Measurements from ENCODE around the gene PEF1. TPM values are rescaled to one million over a fixed set of nuclear protein-coding genes. Genes with fewer than 3 reads are reported as not detected.

The PEF1 gene
- polyA plus RNA-seq, 3 donors, result 36.6 to 81.7 (median 70.7) TPM

DNA sequence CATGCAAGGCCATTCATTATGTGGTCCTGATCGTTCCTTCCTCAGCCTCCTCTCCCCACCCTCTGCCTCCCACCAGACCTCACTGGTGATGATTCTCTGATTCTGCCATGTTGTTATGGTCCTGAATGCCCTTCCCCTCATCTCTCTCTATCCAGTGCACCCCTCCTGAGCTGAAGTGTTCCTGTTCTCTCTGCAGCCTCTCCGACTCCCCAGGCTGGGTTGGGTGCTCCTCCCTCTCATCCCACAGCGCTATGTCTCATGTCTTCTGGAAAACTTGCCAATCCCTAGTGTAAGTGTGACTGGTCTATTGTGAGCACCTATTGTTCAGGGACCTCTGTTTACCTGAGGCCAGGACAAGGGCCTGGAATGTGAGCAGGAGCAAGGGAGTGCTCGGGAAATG is 11.1 kb upstream of the PEF1 start:
- Histone ChIP-seq H3K79me2 (ENCODE audit: insufficient read depth, low read length) (no peaks in the 10 kb centered on the region), H3K9ac (ENCODE audit: insufficient read depth, low read length, poor library complexity, severe bottlenecking) (no peak overlapping the region), H3K27me3 (ENCODE audit: control insufficient read depth in 2 of 2, insufficient read depth in 2 of 2, low read length in 2 of 2) (no peaks in the 10 kb centered on the region), H4K20me1 (ENCODE audit: insufficient read depth, low read length) (no peaks in the 10 kb centered on the region), H3K9me3 (replicated peaks in 1 of 2; ENCODE audit: control insufficient read depth in 1 of 2, insufficient read depth in 1 of 2, low read length in 2 of 2) (no peaks in the 10 kb centered on the region), H3K36me3 (replicated peaks in 1 of 2; ENCODE audit: control insufficient read depth in 1 of 2, insufficient read depth in 2 of 2, low read length in 2 of 2) (no peaks in the 10 kb centered on the region), H3K27ac (ENCODE audit: low read depth in 1 of 2, low read length in 2 of 2) (no peak overlapping the region), H3K4me1 (ENCODE audit: control insufficient read depth in 1 of 2, insufficient read depth in 2 of 2, low read length in 2 of 2) (peaks cover 17 to 23% of the 10 kb centered on the region in 2 donors), H3K4me3 (replicated peaks in 1 of 3; ENCODE audit: low read depth in 2 of 3, low read length in 3 of 3) (no peak overlapping the region), H2AFZ (ENCODE audit: insufficient read depth, low read depth, low read length, poor library complexity, severe bottlenecking) (no peak overlapping the region), H3K4me2 (replicated peaks; ENCODE audit: extremely low read depth, low read length, poor library complexity, severe bottlenecking) (no peak overlapping the region)
- H3K36me3 Mint-ChIP-seq, result no peaks in the 10 kb centered on the region
- intact Hi-C loops (cut with micrococcal nuclease), result no loop called here
- H3K4me1 Mint-ChIP-seq, result peaks cover 21% of the 10 kb centered on the region
- no peak for DNase-seq
- H3K4me3 Mint-ChIP-seq, result no peak overlapping the region
- no peak overlapping the region for H3K27ac Mint-ChIP-seq
- TF ChIP-seq, protein P1, sequence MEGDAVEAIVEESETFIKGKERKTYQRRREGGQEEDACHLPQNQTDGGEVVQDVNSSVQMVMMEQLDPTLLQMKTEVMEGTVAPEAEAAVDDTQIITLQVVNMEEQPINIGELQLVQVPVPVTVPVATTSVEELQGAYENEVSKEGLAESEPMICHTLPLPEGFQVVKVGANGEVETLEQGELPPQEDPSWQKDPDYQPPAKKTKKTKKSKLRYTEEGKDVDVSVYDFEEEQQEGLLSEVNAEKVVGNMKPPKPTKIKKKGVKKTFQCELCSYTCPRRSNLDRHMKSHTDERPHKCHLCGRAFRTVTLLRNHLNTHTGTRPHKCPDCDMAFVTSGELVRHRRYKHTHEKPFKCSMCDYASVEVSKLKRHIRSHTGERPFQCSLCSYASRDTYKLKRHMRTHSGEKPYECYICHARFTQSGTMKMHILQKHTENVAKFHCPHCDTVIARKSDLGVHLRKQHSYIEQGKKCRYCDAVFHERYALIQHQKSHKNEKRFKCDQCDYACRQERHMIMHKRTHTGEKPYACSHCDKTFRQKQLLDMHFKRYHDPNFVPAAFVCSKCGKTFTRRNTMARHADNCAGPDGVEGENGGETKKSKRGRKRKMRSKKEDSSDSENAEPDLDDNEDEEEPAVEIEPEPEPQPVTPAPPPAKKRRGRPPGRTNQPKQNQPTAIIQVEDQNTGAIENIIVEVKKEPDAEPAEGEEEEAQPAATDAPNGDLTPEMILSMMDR (IDR thresholded peaks at IDR 0.05), result no peak
- peaks cover 1 to 8% (median 5%) of the 10 kb centered on the region in 3 donors for H3K27me3 Mint-ChIP-seq (ENCODE audit: low read depth in 3 of 3)
- 100% methylated on average over 1 of the region's 4 CpGs for WGBS (ENCODE audit: insufficient coverage)
- H3K9me3 Mint-ChIP-seq, result peaks cover 0 to 3% (median 0%) of the 10 kb centered on the region in 7 donors

DNA sequence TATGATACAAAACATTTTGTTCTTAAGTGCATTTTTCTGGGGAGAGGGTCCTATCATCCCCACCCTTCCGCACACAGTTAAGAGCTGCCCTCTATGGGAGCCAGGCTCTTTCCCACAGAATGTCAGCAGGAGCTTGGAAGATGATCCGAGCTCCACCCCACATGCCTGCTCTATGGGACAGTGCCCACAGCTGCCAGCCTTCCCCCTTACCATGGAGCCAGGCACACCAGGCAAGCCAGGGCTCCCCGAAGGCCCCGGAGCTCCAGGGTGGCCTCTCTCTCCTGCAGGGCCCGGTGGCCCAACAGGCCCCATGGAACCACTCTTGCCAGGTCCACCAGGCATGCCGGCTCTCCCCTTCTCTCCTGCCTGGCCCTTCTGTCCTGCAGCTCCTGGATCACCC is 10.4 kb upstream of the PEF1 start:
- intact Hi-C loops (cut with micrococcal nuclease), result no loop called here
- no peak overlapping the region for H3K9ac ChIP-seq (ENCODE audit: insufficient read depth, low read length, poor library complexity, severe bottlenecking)
- peaks cover 17 to 23% of the 10 kb centered on the region in 2 donors for H3K4me1 ChIP-seq (ENCODE audit: control insufficient read depth in 1 of 2, insufficient read depth in 2 of 2, low read length in 2 of 2)
- no peak overlapping the region for H3K4me2 ChIP-seq (replicated peaks; ENCODE audit: extremely low read depth, low read length, poor library complexity, severe bottlenecking)
- H3K36me3 Mint-ChIP-seq, result no peaks in the 10 kb centered on the region
- peak overlapping the region in 1 of 7 donors; percentile 67 for H3K27ac Mint-ChIP-seq
- H3K4me1 Mint-ChIP-seq, result peaks cover 21% of the 10 kb centered on the region
- no peaks in the 10 kb centered on the region for H3K9me3 ChIP-seq (replicated peaks in 1 of 2; ENCODE audit: control insufficient read depth in 1 of 2, insufficient read depth in 1 of 2, low read length in 2 of 2)
- no peaks in the 10 kb centered on the region for H3K79me2 ChIP-seq (ENCODE audit: insufficient read depth, low read length)
- no peak for DNase-seq
- H3K36me3 ChIP-seq (replicated peaks in 1 of 2; ENCODE audit: control insufficient read depth in 1 of 2, insufficient read depth in 2 of 2, low read length in 2 of 2), result no peaks in the 10 kb centered on the region
- TF ChIP-seq, protein P1 (IDR thresholded peaks at IDR 0.05), result no peak
- 97% methylated on average over 5 of the region's 6 CpGs for WGBS (ENCODE audit: insufficient coverage)
- H3K27me3 Mint-ChIP-seq (ENCODE audit: low read depth in 3 of 3), result peaks cover 1 to 8% (median 5%) of the 10 kb centered on the region in 3 donors
- H3K4me3 Mint-ChIP-seq, result no peak overlapping the region
- H3K27ac ChIP-seq (ENCODE audit: low read depth in 1 of 2, low read length in 2 of 2), result no peak overlapping the region
- H3K4me3 ChIP-seq (replicated peaks in 1 of 3; ENCODE audit: low read depth in 2 of 3, low read length in 3 of 3), result no peak overlapping the region
- H4K20me1 ChIP-seq (ENCODE audit: insufficient read depth, low read length), result no peaks in the 10 kb centered on the region
- H3K27me3 ChIP-seq (ENCODE audit: control insufficient read depth in 2 of 2, insufficient read depth in 2 of 2, low read length in 2 of 2), result no peaks in the 10 kb centered on the region
- H3K9me3 Mint-ChIP-seq, result peaks cover 0 to 3% (median 0%) of the 10 kb centered on the region in 7 donors
- no peak overlapping the region for H2AFZ ChIP-seq (ENCODE audit: insufficient read depth, low read depth, low read length, poor library complexity, severe bottlenecking)
